ENCODE measurements around the gene BANP.
"Not testable (repeated sequence)": the region's sequence is repeated elsewhere in the genome, so short reads cannot be mapped to it uniquely, and the experiment has no call there.

The BANP gene

GRCh38 chr16:88106566-88106965 is 155.3 kb downstream of the BANP start:
- not testable (repeated sequence) for DNase-seq

DNA sequence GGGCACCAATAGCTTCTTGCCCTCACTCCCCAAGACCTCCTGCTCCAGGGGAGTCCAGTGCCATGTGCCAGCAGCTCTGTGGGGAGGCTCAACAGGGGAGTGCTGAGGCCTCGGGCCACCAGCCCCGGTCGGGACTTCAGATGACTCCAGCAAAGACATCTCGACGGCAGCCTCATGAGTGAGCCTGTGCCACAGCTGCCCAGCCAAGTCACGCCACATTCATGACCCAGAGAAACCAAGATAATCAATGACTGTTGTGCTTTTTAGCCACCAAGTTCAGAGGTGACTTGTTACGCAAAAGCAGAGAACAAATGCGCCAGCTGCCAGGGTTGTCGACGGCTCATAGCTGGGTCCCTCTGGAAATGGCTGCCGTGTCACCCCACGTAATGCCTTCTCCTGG is 157.5 kb downstream of the BANP start:
- DNase-seq: no peak

DNA sequence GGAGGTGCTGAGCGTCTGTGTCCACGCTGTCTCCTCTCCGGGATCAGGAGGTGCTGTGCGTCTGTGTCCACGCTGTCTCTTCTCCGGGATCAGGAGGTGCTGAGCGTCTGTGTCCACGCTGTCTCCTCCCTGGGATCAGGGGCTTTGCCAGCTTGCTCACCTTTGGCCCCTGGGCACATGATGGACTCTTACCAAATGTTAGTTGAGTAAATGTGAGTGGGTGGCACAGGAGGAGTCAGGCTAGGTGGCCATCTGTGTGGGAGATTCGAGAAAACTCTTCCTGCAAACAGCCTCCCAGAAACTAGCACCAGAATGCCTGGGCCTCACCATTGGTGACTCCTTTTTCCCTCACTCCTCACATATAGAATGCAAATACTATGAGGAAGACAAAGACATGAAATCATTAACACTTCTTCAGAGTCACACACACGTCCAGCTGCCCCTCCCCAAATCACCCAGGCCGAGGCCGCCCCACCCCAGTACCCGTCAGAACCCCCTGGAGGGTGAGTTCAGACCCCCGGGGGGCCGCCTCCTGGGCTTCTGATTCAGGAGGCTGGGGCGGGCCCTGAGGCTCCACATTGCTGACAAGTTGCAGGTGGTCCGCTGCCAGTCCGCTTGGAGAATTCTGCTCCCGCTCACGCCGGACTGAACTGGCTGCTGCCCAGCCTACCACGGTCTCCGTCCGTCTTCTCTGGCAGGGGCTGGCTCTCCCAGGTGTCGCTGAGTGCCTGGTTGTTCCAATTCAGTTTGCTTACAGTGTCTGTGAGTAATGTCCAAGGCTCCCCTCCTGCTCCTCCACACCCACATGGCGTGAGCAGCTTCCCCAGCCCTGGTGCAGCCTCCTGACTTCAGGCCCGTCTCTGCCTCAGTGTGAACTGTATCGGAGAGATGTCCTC is 158.7 kb downstream of the BANP start:
- not testable (repeated sequence) for DNase-seq

DNA sequence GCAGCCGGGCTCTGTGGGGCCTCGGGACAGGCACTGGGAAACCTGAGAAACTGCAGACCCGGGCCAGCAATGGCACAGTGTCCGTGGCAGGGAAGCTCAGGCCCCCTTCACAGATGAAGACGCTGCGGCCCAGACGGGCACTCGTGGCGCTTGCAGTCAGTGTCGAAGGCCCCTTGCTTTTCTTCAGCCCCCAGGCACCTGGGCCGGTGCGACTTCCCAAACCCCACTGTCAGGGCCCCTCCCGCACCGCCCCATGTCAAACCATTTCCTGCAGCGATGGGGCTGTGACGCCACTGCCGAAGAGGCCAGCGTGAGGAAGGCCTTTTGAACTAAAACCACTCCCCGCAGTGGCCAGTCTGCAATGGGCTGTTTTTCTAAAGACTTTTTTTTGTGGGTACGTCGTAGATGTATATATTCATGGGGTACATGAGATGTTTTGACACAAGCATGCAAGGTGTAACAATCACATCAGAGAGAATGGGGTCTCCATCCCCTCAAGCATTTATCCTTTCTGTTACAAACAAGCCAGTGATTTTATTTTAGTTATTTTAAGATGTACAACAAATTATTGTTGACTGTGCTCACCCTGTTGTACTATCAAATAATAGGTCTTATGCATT is 159.8 kb downstream of the BANP start:
- DNase-seq: not testable (repeated sequence)

GRCh38 chr16:88111976-88112375 is 160.7 kb downstream of the BANP start:
- not testable (repeated sequence) for DNase-seq

DNA sequence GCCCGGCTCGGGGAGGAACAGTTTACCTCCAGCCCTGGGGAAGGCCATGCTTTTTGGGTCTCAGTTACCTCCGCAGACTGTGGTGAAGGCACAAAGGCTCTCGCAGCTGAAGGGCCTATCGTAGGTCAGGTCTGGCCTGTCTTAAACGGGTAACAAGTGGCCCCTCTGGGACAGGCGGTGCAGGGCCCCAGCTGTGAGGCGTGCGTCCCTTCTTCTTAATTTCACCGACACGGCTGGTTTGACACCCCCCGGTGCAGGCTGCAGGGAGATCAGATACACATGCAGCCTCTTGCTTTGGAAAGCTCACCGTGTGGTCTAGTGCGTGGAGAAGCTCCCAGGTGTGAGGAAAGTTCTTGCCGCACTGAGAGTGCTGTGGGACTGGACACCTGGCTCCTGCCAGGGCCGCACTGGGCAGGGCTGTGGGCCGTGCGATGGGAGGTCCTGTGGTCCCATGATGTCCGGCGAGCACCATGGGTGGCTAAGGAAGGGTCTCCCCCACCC is 162.4 kb downstream of the BANP start:
- DNase-seq: no peak

GRCh38 chr16:88114541-88115228 is 163.5 kb downstream of the BANP start:
- DNase-seq: not testable (repeated sequence)

GRCh38 chr16:88116121-88116520 is 164.9 kb downstream of the BANP start:
- DNase-seq: no peak

DNA sequence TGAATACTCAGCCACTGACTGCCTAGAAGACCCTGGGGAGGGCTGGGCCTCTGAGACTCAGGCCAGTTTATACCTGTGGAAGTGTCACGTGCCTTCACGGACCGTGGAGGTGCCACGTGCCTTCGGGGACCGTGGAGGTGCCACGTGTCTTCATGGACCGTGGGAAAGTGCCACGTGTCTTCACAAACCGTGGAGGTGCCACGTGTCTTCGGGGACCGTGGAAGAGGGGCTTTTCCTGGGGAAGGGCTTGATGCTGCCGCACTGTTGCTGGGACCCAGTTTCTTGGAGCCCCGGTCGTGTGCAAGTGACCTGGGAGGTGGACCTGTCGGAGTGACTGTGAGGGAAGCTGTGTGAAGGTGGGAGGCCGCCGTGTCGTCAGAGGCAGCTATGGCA is 166.2 kb downstream of the BANP start:
- DNase-seq: no peak

- DNase-seq: no peak
These were observed 167.1 kb downstream of the BANP start for GRCh38 chr16:88118376-88118775.

- DNase-seq: not testable (repeated sequence)
These were observed 167.9 kb downstream of the BANP start for GRCh38 chr16:88118852-88119741.

DNA sequence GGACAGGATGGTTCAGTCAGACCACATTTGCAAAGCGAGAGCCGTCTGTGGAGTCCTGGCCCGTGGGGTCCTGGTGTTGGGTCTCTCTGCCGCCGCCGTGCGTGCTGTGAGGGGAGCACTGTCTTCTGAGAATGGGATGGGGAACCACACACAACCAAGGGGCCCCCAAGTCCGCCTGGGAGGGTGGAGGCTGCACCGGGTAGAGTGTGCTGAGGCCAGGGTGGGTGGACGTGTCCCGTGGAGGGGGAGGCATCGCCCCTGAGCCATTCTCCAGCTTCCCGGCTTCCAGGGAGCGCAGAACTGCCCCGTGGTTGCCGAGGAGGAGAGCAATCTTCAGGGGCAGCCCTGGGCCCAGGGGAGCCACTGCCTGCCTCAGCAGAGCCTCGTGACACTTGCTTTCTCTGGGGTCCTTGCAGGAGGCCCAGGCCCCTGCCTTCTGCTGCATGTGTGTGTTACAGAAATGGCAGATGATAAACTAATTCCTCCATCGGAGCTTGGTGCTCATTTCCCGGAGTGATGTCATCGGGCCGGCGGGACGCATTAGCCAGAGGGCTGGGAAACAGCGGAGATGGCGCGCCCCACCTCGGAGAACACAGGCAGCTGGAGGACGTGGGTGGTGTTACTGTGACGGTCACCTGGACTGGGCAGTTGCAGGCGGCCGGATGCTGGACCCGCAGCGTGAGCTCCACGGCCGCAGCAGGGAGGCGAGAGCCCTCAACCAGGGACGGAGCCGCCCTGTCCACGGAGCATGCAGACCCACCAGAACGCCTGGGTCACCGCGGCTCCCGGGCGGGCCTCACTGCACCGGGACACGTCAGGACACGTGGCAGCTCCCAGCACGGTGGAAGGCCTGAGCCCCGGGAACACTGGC is 168.9 kb downstream of the BANP start:
- DNase-seq: not testable (repeated sequence)

- DNase-seq: no peak
These were observed 169.6 kb downstream of the BANP start for GRCh38 chr16:88120812-88121211.

DNA sequence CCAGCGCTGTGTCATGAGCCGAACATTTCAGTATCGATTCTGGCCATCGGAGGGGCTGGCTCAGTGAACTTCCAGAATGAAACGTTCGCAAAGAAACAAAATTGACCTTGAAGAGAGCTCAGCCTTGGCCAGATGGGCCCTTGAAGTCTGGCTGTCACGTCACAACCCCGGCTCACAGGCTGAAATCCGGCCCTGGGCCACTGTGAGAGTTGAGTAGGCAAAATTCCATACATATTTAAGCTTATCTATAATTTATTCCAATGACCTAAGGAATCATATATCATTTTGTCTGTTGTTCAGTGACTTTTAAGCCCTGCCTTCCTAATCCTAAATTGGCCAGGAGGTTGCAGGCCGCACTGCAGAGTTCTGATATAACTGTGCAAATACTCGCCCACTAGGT is 170.2 kb downstream of the BANP start:
- DNase-seq: not testable (repeated sequence)

DNA sequence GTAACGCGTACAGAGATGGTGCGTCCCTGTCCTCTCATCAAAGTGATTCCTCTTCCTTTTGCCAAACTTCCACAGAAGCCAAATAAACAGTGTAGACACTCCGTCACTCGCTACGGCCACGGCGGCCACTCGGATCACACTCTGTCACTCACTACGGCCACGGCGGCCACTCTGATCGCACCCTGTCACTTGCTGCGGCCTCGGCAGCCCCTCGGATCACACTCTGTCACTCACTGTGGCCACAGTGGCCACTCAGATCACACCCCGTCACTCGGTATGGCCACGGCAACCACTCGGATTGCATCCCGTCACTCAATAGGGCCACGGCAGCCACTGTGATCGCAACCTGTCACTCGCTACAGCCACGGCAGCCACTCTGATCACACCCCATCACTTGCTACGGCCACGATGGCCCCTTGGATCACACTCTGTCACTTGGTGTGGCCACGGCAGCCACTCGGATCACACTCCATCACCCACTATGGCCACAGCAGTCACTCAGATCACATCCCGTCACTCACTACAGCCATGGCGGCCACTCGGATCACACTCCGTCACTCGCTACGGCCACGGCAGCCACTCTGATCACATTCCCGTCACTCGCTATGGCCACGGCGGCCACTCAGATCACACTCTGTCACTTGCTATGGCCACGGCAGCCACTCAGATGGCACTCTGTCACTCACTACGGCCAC is 170.8 kb downstream of the BANP start:
- DNase-seq: no peak
